Tibial nerve (tissue), 4 donors: ENCODE measurements around the gene USHBP1. TPM values are rescaled to one million over a fixed set of nuclear protein-coding genes. Genes with fewer than 3 reads are reported as not detected.

Source experiments
- DNase-seq, 2 donors: peaks; one replicate each; pipeline ENCODE4 v3.0.0-alpha.2; 2019; ENCODE audit warnings: low spot score in 2 of 2
- H3K27ac ChIP-seq, 4 donors: fragments of 200-600 bp; sonication (generic) in 3 of 4; one replicate each; pipeline ENCODE4 v1.5.1; 2017 to 2019; ENCODE audit warnings: mild to moderate bottlenecking in 1 of 4
- H3K27me3 ChIP-seq, 2 donors: fragments of 200-600 bp; sonication (generic) in 1 of 2; one replicate each; pipeline versions ENCODE4 v1.5.1 to v1.6.0; 2017 to 2019
- H3K36me3 ChIP-seq, 3 donors: fragments of 200-600 bp; sonication (generic); one replicate each; pipeline ENCODE4 v1.5.1; 2018 to 2019
- H3K4me1 ChIP-seq, 4 donors: fragments of 200-600 bp; sonication (generic) in 3 of 4; one replicate each; pipeline ENCODE4 v1.5.1; 2017 to 2019
- H3K4me3 ChIP-seq, 4 donors: fragments of 200-600 bp; sonication (generic) in 3 of 4; one replicate each; pipeline ENCODE4 v1.5.1; 2017 to 2019; ENCODE audit warnings: mild to moderate bottlenecking in 1 of 4, moderate library complexity in 1 of 4
- H3K9me3 ChIP-seq, 4 donors: fragments of 200-600 bp; sonication (generic) in 3 of 4; one replicate each; pipeline ENCODE4 v1.5.1; 2017 to 2019
- EP300 ChIP-seq, 2 donors: sonication (generic); formaldehyde crosslinking; IDR thresholded peaks; one replicate each; pipeline ENCODE4 v1.6.1; 2017; ENCODE audit warnings: antibody characterized with exemption in 2 of 2, mild to moderate bottlenecking in 1 of 2
- POLR2A ChIP-seq, 2 donors: fragments of 450-650 bp; IDR thresholded peaks; one replicate each; pipeline ENCODE4 v1.6.1; 2017; ENCODE audit warnings: antibody characterized with exemption in 2 of 2, mild to moderate bottlenecking in 2 of 2, moderate library complexity in 2 of 2
- WGBS, 2 donors: methylation state at CpG; one replicate each; pipeline ENCODE4 v1.1.5; 2018; 5-methylcytosine and 5-hydroxymethylcytosine counted together
- total RNA-seq, 4 donors: library from RNA; depleted of rRNA; stranded (reverse); fragments of >200 nt; gene quantifications; one replicate each; pipeline ENCODE4 v1.1.0, GENCODE V29; 2016
- TF ChIP-seq, protein P1 (sequence below), 5 experiments: fragments of 200-600 bp in 3 of 5; fragments of 450-650 bp in 2 of 5; sonication (generic) in 3 of 5; IDR thresholded peaks; one replicate each; pipeline ENCODE4 v1.5.1; 2016 to 2019; ENCODE audit warnings: antibody characterized with exemption in 5 of 5, mild to moderate bottlenecking in 3 of 5, moderate library complexity in 2 of 5

The USHBP1 gene, protein sequence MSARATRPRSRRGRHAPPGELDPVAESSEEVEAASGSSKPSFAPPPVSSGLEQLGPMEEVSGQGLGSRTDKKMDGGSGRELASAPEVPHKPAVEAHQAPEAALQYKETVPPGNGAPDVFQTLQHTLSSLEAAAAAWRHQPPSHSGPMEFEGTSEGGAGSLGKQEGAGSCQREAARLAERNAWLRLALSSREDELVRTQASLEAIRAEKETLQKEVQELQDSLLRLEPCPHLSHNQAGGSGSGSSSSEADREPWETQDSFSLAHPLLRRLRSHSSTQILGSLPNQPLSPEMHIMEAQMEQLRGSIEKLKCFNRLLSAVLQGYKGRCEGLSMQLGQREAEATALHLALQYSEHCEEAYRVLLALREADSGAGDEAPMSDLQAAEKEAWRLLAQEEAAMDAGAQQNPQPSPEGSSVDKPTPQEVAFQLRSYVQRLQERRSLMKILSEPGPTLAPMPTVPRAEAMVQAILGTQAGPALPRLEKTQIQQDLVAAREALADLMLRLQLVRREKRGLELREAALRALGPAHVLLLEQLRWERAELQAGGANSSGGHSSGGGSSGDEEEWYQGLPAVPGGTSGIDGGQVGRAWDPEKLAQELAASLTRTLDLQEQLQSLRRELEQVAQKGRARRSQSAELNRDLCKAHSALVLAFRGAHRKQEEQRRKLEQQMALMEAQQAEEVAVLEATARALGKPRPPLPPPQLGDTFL
- total RNA-seq: 10 to 100 TPM in 2 of 4 donors, 1 to 10 TPM in 2; 3.1 to 29.4 (median 17.5) TPM

DNA sequence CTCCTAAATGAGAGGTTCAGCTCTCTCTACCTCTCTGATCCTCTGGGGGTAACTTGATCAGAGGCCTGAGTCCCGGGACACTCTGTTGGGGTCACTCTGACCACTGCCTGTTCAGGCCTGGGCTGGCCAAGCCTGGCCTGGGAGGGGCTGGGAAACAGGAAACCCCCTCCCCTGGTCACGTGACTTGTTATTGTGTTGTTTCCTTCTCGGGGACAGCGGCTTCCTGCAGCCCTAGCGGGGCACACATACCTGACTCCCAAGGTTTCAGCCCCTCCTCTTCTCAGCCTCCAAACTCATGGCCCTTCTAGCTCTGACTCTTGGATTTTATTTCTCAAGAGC is at the start of gene USHBP1:
USHBP1 (minus strand) TSS at position 105 of the 339 bp plus-strand sequence. CDS start 446 bp downstream, outside the sequence.
- no peak for DNase-seq
- no peaks in the 10 kb centered on the region for H3K27me3 ChIP-seq
- H3K27ac ChIP-seq: peak within 1 kb of the TSS in 1 of 4 donors; percentile 67
- peak within 1 kb of the TSS in 1 of 4 donors; percentile 35 for H3K4me3 ChIP-seq
- H3K4me1 ChIP-seq: peaks cover 0 to 21% (median 6%) of the 10 kb centered on the region in 4 donors
- TF ChIP-seq, protein P1, sequence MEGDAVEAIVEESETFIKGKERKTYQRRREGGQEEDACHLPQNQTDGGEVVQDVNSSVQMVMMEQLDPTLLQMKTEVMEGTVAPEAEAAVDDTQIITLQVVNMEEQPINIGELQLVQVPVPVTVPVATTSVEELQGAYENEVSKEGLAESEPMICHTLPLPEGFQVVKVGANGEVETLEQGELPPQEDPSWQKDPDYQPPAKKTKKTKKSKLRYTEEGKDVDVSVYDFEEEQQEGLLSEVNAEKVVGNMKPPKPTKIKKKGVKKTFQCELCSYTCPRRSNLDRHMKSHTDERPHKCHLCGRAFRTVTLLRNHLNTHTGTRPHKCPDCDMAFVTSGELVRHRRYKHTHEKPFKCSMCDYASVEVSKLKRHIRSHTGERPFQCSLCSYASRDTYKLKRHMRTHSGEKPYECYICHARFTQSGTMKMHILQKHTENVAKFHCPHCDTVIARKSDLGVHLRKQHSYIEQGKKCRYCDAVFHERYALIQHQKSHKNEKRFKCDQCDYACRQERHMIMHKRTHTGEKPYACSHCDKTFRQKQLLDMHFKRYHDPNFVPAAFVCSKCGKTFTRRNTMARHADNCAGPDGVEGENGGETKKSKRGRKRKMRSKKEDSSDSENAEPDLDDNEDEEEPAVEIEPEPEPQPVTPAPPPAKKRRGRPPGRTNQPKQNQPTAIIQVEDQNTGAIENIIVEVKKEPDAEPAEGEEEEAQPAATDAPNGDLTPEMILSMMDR (IDR thresholded peaks at IDR 0.05): no peak
- peak in 1 of 2 donors; percentile 30 for TF ChIP-seq EP300 (IDR thresholded peaks at IDR 0.05)
- peaks cover 0 to 6% (median 0%) of the 10 kb centered on the region in 4 donors for H3K9me3 ChIP-seq
- peaks cover 0 to 11% (median 0%) of the 10 kb centered on the region in 3 donors for H3K36me3 ChIP-seq
- WGBS, 2 donors: 26 to 31% methylated on average over 5 of the region's 5 CpGs

DNA sequence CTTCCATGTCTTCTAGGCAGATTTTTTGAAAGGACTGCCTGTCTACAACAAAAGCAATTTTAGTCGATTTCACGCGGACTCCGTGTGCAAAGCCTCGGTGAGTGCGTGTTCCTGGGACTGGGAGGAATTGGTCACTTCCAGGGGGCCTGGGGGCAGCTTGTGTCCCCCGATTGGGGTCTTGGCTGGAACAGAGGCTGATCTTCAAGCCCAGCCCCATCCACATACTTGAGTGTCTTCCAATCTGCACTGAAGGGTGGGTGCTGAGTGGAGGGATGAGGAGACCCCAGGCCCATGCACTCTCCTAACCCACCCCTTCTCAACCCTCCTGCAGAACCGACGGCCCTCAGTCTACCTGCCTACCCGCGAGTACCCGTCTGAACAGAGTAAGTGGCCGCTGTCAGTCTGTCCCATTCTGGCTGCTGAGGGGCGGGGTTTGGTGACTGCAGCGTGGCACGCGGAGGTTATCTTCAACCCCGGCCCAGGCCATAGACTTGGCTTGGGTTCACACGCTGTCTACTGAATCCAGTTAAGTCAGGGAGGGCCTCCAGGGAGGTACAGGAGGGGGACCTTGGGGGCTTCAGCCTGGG is 49.6 kb upstream of the USHBP1 start:
- 89 to 94% methylated on average over 14 to 18 of the region's 19 CpGs for WGBS, 2 donors
- no peak overlapping the region for H3K4me3 ChIP-seq
- H3K4me1 ChIP-seq: peaks cover 0 to 30% (median 11%) of the 10 kb centered on the region in 4 donors
- DNase-seq: no peak
- no peak overlapping the region for H3K27ac ChIP-seq
- no peaks in the 10 kb centered on the region for H3K9me3 ChIP-seq
- TF ChIP-seq POLR2A (IDR thresholded peaks at IDR 0.05) (no peak), EP300 (IDR thresholded peaks at IDR 0.05) (no peak)
- TF ChIP-seq, protein P1 (IDR thresholded peaks at IDR 0.05): no peak
- peaks cover 0 to 68% (median 9%) of the 10 kb centered on the region in 3 donors for H3K36me3 ChIP-seq
- H3K27me3 ChIP-seq: no peaks in the 10 kb centered on the region

DNA sequence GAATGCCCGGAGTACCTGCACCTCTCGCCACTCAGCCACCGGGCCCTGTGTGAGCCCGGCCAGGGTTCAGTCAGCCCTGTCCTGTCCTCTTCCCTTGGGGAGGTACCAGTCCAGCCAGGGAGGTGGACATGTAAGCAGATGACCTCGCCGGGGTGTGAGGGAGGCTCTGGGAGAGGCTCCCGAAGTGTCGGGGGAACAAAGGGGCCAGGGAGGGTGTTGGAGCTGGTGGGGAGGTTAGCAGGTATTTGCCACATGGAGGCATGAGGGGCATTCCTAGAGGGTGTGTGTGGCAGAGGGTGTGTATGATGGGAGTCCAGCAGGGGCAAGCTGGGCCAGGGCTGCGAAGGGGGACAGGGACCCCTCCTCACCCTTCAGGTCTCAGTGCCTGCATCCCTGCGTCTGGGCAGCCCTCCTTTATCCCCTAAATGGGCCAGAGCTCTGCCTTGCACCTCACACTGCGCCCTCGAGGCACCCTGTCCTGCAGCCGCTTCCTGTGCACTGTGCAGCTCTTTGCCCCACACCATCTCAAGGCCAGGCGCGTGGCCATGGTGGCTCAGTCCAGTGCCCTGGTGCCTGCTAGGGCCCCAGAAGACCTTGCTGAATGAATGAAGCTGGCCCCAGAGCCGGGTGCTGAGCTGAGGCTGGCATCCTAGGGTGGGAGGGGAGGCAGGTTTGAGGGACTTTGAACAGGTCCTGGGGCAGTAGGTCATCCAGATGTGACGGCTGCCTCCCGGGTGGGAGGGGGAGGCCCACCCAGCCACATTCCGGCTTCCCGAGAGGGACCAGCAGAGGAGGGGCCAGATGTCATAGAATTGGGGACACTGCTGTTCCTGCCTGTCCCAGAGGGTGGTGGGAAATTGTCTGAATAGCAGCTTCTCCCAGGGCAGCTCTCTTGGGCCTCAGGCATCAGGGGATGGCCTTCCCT is 47.9 kb upstream of the USHBP1 start:
- TF ChIP-seq, protein P1 (IDR thresholded peaks at IDR 0.05): no peak
- TF ChIP-seq EP300 (IDR thresholded peaks at IDR 0.05): no peak
- TF ChIP-seq POLR2A (IDR thresholded peaks at IDR 0.05): no peak
- no peak for DNase-seq
- no peaks in the 10 kb centered on the region for H3K9me3 ChIP-seq
- no peaks in the 10 kb centered on the region for H3K27me3 ChIP-seq
- no peak overlapping the region for H3K27ac ChIP-seq
- peaks cover 0 to 38% (median 11%) of the 10 kb centered on the region in 4 donors for H3K4me1 ChIP-seq
- 75 to 82% methylated on average over 15 of the region's 20 CpGs for WGBS, 2 donors
- peaks cover 0 to 52% (median 9%) of the 10 kb centered on the region in 3 donors for H3K36me3 ChIP-seq
- no peak overlapping the region for H3K4me3 ChIP-seq

DNA sequence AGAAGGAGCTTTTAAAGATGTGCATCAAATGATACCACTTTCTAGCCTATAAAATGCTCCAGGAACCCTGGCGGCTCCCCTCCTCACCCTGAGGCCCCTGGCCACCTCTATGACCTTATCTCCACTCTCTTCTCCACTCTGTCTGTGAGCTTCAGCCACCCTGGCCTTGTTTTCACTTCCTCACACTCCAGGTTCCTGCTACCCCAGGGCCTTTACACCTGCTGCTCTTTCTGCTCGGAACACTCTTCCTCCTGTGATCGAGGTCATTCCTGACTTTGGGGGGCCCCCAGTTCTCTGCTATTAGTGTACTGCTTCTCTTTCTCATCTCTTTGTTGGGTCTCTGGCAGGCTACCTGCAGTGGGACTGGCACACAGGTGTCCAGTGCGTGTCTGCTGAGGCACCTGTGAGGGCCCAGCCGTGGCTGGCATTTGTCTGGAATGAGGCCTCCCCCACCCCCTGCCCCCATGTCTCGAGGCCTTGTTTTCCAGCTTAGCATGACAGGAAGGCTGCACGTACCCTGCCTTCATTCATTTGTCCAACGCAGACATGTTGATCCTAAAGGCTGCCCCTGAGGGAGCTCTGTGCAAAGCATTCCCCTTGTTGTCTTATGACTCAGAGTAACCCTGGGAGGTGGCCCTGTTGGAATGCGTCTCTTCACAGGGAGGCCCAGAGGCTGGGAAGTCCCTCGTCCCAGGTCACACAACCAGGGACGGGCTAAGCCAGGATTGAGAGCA is 47.1 kb upstream of the USHBP1 start:
- Histone ChIP-seq H3K27ac (no peak overlapping the region), H3K4me3 (no peak overlapping the region), H3K9me3 (no peaks in the 10 kb centered on the region), H3K36me3 (peaks cover 0 to 43% (median 9%) of the 10 kb centered on the region in 3 donors), H3K27me3 (no peaks in the 10 kb centered on the region), H3K4me1 (peaks cover 0 to 46% (median 16%) of the 10 kb centered on the region in 4 donors)
- no peak for DNase-seq
- TF ChIP-seq POLR2A (IDR thresholded peaks at IDR 0.05) (no peak), EP300 (IDR thresholded peaks at IDR 0.05) (no peak)
- TF ChIP-seq, protein P1 (IDR thresholded peaks at IDR 0.05): no peak
- 62 to 67% methylated on average over 11 of the region's 11 CpGs for WGBS, 2 donors
